Fibroblast of lung (primary cell): ENCODE measurements around the gene APOL3. TPM values are rescaled to one million over a fixed set of nuclear protein-coding genes. Genes with fewer than 3 reads are reported as not detected.

Source experiments
- DNase-seq, 2 donors: peaks; one replicate each; pipeline versions ENCODE4 v3.0.0 to v3.0.0-alpha.2; 2010; ENCODE audit warnings: low read depth in 2 of 2
- H2AFZ ChIP-seq: 2 replicates; pipeline ENCODE4 v1.5.1; 2012; ENCODE audit warnings: low read length, control low read depth, inconsistent platforms
- H3K27ac ChIP-seq: 2 replicates; pipeline ENCODE4 v1.5.1; 2011; ENCODE audit warnings: low read length, control low read depth; ENCODE audit not compliant: insufficient read depth
- H3K27me3 ChIP-seq: 2 replicates; pipeline ENCODE4 v1.5.1; 2011; ENCODE audit warnings: mild to moderate bottlenecking, low read length; ENCODE audit not compliant: control insufficient read depth, insufficient read depth
- H3K36me3 ChIP-seq: 2 replicates; pipeline ENCODE4 v1.5.1; 2011; ENCODE audit warnings: low read length; ENCODE audit not compliant: control insufficient read depth, insufficient read depth
- H3K4me1 ChIP-seq: 2 replicates; pipeline ENCODE4 v1.5.1; 2011; ENCODE audit warnings: low read length; ENCODE audit not compliant: control insufficient read depth, insufficient read depth; ENCODE audit errors: extremely low read depth
- H3K4me2 ChIP-seq: 2 replicates; pipeline ENCODE4 v1.5.1; 2011; ENCODE audit warnings: low read length, control low read depth; ENCODE audit not compliant: insufficient read depth; ENCODE audit errors: extremely low read depth
- H3K4me3 ChIP-seq, 4 experiments: fragments of 200-600 bp in 1 of 4; sonication (generic) in 1 of 4; replicated peaks in 1 of 4; 2 replicates each; pipeline ENCODE4 v1.5.1; 2011 to 2016; ENCODE audit warnings: low read length in 4 of 4, low read depth in 3 of 4, mild to moderate bottlenecking in 3 of 4, control low read depth in 2 of 4, inconsistent platforms in 1 of 4, mixed read lengths in 1 of 4; ENCODE audit not compliant: insufficient read depth in 1 of 4; ENCODE audit errors: control extremely low read depth in 1 of 4
- H3K79me2 ChIP-seq: 2 replicates; pipeline ENCODE4 v1.5.1; 2012; ENCODE audit warnings: mild to moderate bottlenecking, low read length, inconsistent platforms; ENCODE audit not compliant: control insufficient read depth, insufficient read depth
- H3K9ac ChIP-seq: 2 replicates; pipeline ENCODE4 v1.5.1; 2011; ENCODE audit warnings: mild to moderate bottlenecking, low read length, control low read depth; ENCODE audit not compliant: insufficient read depth
- H3K9me3 ChIP-seq: 2 replicates; pipeline ENCODE4 v1.5.1; 2012; ENCODE audit warnings: low read depth, low read length; ENCODE audit not compliant: control insufficient read depth, insufficient read depth
- H4K20me1 ChIP-seq: 2 replicates; pipeline ENCODE4 v1.5.1; 2011; ENCODE audit warnings: low read length; ENCODE audit not compliant: control insufficient read depth, insufficient read depth; ENCODE audit errors: extremely low read depth
- CTCF ChIP-seq, 2 donors: IDR thresholded peaks in 1 of 2; conservative IDR thresholded peaks in 1 of 2; 1 replicate in 1 of 2; 2 replicates in 1 of 2; pipeline ENCODE4 v1.5.1; 2011 to 2012; ENCODE audit warnings: low read length in 2 of 2, control low read depth in 1 of 2, inconsistent platforms in 1 of 2, low read depth in 1 of 2, mild to moderate bottlenecking in 1 of 2
- EZH2 ChIP-seq: IDR thresholded peaks from 2 replicates; pipeline ENCODE4 v1.5.1; 2012; ENCODE audit warnings: low read length, control low read depth, mild to moderate bottlenecking; ENCODE audit errors: missing control alignments
- polyA plus RNA-seq, 2 donors: library from polyadenylated mRNA; depleted of rRNA in 1 of 2; stranded (reverse) in 1 of 2; unstranded in 1 of 2; fragments of >200 nt; gene quantifications; 2 replicates each; pipeline ENCODE4 v1.2.1, GENCODE V29; 2011 to 2012; ENCODE audit warnings: missing spikeins in 1 of 2
- total RNA-seq: library from RNA; depleted of rRNA; stranded (reverse); fragments of >200 nt; gene quantifications from 2 replicates; pipeline ENCODE4 v1.2.1, GENCODE V29; 2014

Gene APOL3
- total and polyA plus RNA-seq, 2 donors (not counting 1 experiment from before 2014, with no cell fraction given): 22.5 to 42.3 TPM

- no peaks in the 10 kb centered on the region for H4K20me1 ChIP-seq
- H2AFZ ChIP-seq: no peak overlapping the region
- TF ChIP-seq CTCF (conservative IDR thresholded peaks at IDR 0.05 in 1 of 2, IDR thresholded peaks at IDR 0.05 in 1 of 2; ENCODE audit: low read depth in 1 of 2, low read length in 2 of 2): no peak
- no peak for TF ChIP-seq EZH2
- no peak overlapping the region for H3K9ac ChIP-seq
- H3K4me3 ChIP-seq: no peak overlapping the region
- no peaks in the 10 kb centered on the region for H3K79me2 ChIP-seq
- H3K36me3 ChIP-seq: no peaks in the 10 kb centered on the region
- H3K4me2 ChIP-seq: no peak overlapping the region
- peaks cover 7% of the 10 kb centered on the region for H3K27me3 ChIP-seq
- DNase-seq: peak in 1 of 2 donors; percentile 36
- no peaks in the 10 kb centered on the region for H3K4me1 ChIP-seq
- no peaks in the 10 kb centered on the region for H3K9me3 ChIP-seq
- no peak overlapping the region for H3K27ac ChIP-seq
Measured at GRCh38 chr22:36182056-36182455, 21.5 kb upstream of the APOL3 start.

- TF ChIP-seq EZH2: no peak
- no peak for TF ChIP-seq CTCF (conservative IDR thresholded peaks at IDR 0.05 in 1 of 2, IDR thresholded peaks at IDR 0.05 in 1 of 2; ENCODE audit: low read depth in 1 of 2, low read length in 2 of 2)
- H3K27me3 ChIP-seq: peaks cover 2% of the 10 kb centered on the region
- H3K36me3 ChIP-seq: no peaks in the 10 kb centered on the region
Measured at GRCh38 chr22:36180928-36181327, 20.4 kb upstream of the APOL3 start.

GRCh38 chr22:36180038-36180880, 19.7 kb upstream of the APOL3 start:
- DNase-seq: peak; percentile 35 to 71
- H3K27me3 ChIP-seq: peaks cover 2% of the 10 kb centered on the region
- no peak overlapping the region for H3K27ac ChIP-seq
- H3K9me3 ChIP-seq: no peaks in the 10 kb centered on the region
- no peak overlapping the region for H3K4me2 ChIP-seq
- H3K36me3 ChIP-seq: no peaks in the 10 kb centered on the region
- no peaks in the 10 kb centered on the region for H3K79me2 ChIP-seq
- TF ChIP-seq EZH2 (no peak), CTCF (conservative IDR thresholded peaks at IDR 0.05 in 1 of 2, IDR thresholded peaks at IDR 0.05 in 1 of 2; ENCODE audit: low read depth in 1 of 2, low read length in 2 of 2) (peak; percentile 73 to 89)
- H4K20me1 ChIP-seq: no peaks in the 10 kb centered on the region
- H2AFZ ChIP-seq: no peak overlapping the region
- no peak overlapping the region for H3K9ac ChIP-seq
- no peak overlapping the region for H3K4me3 ChIP-seq
- no peaks in the 10 kb centered on the region for H3K4me1 ChIP-seq

More at GRCh38 chr22:36180928-36181327, 20.4 kb upstream of the APOL3 start:
- Histone ChIP-seq H3K9me3 (no peaks in the 10 kb centered on the region), H3K4me2 (no peak overlapping the region), H3K27ac (no peak overlapping the region), H3K4me1 (no peaks in the 10 kb centered on the region), H3K4me3 (no peak overlapping the region), H3K9ac (no peak overlapping the region), H3K79me2 (no peaks in the 10 kb centered on the region), H4K20me1 (no peaks in the 10 kb centered on the region), H2AFZ (no peak overlapping the region)
- DNase-seq: no peak
